Hematopoietic multipotent progenitor cell treated with erythropoietin and hydrocortisone succinate and interleukin-3 and kit ligand, for 17 days (in vitro differentiated cells): ENCODE results near the gene SORCS2.

Source experiments
- DNase-seq: peaks from one replicate; pipeline ENCODE4 v3.0.0-alpha.2; 2015; ENCODE audit warnings: low spot score

The SORCS2 gene

DNA sequence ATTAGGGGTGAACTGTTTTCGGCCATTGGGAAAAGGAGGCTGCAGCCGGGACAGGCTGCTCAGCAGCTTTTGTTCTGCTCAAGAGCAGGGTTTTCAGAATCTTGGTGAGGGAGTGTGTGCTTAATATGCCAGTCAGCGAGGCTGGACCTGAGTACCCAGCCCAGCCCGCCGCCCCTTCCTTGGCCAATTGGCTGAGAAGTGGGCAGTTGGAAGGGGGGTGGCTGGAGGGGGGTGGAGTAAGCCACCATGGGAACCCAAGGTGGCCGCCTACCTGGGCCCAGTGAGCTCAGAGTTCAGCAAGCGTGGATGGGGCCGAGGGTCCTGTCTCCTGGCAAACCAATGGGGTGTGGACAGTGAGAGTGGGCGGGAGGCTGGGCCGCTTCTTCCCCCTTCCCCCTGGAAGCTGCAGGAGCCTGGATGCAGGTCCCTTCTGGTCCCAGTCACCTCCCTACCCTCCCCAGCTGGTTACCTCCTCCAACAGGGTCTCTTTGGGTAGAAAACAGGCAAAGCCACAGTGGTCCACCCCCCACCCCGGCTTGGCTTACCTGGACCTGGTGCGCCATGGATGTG is 52.5 kb downstream of the SORCS2 start:
- no peak for DNase-seq

DNA sequence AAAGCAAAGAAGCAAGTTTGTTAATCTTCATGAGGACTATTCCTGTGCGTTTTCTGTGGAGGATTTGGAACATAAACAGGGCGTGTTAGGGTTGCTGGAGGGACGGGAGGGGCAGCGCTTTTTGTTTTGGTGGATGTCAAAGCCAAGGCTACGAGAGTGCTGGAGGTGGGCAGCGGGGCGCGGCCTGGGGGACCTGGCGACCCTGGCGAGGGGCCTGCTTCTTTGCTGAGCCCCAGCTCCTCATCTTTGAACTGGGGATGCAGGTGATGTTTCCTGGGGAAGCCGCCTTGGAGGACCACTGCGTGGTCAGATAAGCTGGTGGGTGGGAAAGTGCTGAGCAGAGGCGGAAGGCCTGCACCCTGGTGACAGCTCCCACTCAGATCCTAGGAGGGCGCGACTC is 55.2 kb downstream of the SORCS2 start:
- DNase-seq: no peak

DNA sequence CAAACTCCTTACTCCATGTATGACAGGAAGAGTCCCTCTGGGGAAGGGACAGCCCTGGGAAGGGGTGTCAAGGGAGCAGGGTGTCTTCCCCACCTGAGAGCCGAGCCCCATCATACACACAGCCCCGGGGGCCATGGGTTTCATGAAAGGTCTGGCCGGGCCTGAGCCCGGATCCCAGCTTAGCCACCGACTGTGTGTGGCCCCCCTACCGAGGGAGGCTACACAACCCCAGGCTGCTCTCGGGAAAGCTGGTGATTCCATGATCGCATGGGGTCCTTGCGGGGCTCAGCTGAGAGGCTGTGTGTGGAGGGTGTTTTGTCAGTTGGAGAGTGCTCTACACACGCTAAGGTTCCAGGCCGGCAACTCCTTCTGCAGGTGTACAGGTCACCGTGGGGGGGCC is 55.6 kb downstream of the SORCS2 start:
- no peak for DNase-seq

GRCh38 chr4:7248857-7249256 is 56.5 kb downstream of the SORCS2 start:
- DNase-seq: no peak

DNA sequence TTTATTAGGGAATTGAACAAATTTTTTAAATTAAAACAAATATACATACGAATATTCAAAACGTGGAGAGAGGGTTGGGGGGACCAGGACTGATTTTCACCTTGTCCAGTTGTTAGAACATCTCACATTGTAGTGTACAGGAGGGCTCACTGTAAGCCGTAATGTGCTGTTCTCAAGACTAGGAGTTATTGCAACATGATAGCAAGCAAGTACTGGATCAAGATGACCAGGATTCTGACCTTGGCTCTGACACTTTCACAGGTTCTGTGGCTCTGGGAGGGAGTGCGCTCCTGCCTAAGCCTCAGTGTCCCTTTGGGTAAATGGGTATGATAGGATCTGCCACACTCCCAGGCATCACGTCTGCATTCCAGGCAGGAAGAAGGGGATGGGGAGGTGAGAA is 59.0 kb downstream of the SORCS2 start:
- DNase-seq: no peak

DNA sequence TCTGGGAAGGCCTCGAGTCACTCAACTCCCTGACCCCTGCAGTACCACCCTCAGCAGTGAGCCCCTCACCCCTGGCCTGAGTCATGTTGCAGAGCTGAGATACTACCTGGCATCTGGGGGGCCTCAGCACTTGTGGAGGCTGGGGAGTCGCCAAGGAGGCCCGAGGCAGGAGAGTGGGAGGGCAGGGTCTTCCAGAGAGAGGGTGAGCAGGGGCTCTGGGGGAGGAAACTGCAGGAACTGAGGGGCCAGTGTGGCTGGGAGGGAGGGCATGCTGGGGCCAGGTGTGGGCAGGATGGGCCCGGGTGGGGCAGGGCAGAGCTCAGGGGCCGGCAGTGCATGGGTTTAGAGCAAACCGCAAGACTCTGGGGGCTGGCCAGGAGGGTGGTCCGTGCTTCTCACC is 59.7 kb downstream of the SORCS2 start:
- DNase-seq: no peak

DNA sequence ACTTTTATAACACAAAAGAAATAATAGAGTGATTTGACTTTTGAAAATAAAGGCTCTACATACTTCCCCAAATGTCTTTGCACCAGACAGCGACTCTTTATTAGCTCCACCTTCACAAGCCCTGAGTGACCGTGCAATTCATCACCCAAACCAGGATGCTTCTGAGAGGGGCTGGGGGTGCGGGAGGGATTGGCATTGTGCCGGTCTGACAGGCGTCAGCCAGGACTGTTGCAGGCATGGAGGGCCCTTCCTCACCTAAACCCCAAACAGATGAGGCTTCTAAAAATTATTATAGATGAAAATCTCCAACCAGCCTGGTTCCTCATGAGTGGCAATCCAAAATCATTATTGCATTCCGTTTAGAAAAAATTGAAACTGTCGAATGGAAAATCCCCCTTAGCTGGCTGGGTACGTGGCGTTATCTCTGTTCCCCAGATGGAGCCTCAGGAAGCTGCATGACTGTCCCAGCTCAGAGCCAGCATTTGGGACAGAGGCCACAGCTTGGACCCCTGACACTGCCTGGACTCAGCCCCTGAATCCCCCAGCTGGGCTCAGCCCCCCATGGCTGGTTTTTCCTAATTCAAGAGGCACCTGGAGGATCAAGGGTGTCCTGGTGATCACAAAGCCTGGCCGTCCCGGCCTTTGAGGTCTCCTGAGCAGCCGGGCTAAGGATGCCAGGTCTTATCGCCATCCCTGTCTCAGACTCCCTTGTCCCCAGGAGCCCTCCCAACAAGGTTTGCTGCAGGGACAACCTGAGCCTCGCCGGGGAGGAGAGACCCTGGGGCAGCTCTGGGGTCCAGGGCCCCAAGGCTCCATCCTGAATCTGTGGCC is 60.4 kb downstream of the SORCS2 start:
- no peak for DNase-seq

DNA sequence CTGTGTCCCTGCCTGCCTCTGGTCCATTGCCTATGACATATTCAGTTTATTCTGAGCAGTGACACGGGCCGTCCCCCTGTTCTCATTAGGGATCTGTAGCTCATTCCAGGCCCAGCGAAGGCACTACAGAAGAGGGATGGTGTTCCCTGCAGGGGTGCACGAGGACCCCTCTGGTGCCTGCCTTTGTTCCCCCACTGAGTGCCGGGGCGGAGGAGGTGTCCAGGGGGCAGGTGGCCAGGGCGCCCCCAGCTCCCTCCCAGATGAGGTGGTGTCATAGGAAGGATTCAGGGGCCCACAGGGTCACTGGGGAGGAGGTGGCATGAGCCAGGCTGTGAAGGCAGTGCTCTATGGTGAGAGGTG is 61.0 kb downstream of the SORCS2 start:
- no peak for DNase-seq

- no peak for DNase-seq
Observed at GRCh38 chr4:7253837-7254236, 61.5 kb downstream of the SORCS2 start.

- DNase-seq: no peak
Observed at GRCh38 chr4:7254736-7255487, 62.6 kb downstream of the SORCS2 start.

DNA sequence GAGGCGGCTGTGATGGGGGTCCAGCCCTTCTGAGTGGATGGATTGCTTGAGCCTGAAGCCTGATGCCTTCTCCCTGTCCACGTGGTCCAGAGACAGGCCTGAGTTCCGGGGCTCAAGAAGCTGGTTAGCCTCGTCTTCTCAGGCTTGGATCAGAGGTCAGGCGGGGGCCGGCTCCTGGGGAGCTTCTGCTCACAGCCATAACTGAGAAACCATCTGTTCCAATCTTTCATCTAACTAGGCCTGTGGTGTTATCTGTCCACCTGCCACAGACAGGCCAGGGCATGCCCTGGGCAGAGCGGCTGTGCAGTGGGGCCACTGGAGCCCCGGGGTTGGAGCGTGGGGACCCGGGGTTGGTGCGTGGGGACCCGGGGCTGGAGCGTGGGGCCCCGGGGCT is 63.1 kb downstream of the SORCS2 start:
- DNase-seq: no peak

- no peak for DNase-seq
Observed at GRCh38 chr4:7255996-7256395, 63.7 kb downstream of the SORCS2 start.

GRCh38 chr4:7256984-7257810 is 64.9 kb downstream of the SORCS2 start:
- DNase-seq: no peak

GRCh38 chr4:7259039-7259438 is 66.7 kb downstream of the SORCS2 start:
- DNase-seq: no peak

DNA sequence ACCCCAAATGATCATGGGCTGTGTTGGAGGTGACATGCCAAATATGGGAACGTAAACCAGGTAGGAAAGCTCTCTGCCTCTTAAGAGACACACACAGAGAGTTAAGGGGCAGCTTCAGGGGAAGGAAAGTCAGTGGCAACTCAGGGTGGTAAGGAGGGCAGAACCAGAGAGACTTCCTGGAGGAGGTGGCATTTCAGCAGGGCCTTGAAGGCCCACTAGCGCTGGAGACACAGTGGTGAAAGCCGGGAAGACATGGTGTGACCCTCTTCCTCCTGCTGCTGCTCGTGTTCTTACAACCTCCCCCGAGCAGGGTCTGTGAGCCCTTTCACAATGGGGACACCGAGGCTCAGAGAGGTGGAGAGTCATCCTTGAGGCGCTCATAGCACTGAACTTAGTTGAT is 68.2 kb downstream of the SORCS2 start:
- DNase-seq: no peak

- no peak for DNase-seq
Observed at GRCh38 chr4:7261087-7261486, 68.7 kb downstream of the SORCS2 start.

DNA sequence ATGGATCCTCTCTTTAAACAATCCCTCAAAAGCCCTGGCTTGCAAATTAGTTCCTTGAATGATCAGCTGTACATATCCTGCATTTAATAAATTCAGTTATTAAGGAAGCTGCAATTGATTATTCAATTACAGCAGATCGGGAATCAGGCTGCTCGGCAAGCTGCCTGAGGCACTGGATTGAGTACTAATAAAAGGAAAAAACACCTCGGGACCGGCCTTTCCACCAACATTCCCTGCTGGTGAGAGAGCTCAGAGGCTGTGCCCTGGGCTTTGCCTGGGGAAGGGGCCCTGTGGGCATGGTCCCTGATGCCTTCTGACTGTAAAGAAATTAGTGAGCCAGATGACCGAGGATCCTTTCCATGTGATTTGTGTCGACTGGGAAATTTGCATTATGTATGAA is 69.2 kb downstream of the SORCS2 start:
- DNase-seq: no peak

GRCh38 chr4:7262134-7262533 is 69.8 kb downstream of the SORCS2 start:
- DNase-seq: no peak

GRCh38 chr4:7263166-7263565 is 70.8 kb downstream of the SORCS2 start:
- DNase-seq: no peak

GRCh38 chr4:7264694-7265093 is 72.4 kb downstream of the SORCS2 start:
- no peak for DNase-seq

DNA sequence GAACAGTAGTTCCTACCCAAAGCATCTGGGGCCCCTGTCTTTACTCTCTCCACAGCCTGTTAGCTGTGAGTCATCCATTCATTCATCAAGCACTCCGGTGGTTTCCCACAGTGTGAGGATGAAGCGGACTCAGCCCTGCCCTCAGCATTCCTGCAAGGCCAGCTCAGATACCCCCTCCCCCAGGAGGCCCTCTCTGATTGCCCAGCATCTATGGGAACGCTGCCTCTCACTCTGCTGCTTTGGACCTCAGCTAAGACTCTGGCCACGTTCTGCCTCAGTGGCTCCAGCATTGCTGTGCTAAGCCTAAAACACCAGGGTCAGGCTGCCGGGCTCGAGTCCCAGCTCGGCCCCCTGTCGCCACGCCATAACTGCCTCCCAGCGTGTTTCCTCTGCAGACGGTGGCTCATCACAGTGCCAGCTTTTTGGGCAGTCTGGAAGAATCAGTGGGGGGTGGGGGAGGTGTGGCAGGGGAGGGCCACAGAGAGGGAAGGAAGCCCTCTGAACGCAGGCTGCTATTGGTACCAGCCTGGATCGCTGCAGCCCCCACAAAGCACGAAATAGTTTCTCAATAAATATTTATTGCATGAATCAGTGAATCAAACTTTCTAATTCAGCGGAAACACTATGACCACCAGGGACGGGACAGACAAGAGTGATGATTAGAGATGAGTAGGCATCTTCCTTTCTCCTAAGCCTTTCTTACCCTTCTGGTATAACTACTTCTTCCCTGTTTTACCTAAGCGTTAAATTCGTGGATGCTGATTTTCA is 74.4 kb downstream of the SORCS2 start:
- no peak for DNase-seq

DNA sequence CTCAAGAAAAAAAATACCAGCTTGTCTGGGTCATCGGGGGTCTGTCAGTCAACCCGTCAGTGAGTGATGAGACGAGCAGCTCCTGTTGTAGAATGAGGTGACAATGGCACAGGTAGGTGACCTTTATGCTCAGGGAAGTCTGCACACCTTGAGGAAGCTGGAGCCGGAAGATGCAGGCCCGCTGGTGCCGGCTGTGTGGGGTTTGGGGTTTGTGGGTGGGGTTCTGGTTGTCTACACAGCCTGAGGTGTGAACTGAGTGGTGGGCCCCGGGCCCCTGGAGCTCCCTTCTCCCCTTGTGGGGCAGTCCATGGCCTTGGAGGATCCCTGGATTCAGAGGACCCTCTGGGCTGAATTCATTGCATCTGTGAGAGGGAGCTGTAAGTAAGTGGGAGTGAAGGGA is 75.5 kb downstream of the SORCS2 start:
- no peak for DNase-seq
